Karpas-422 (cell line): ENCODE measurements around the gene WNT7B. TPM values are rescaled to one million over a fixed set of nuclear protein-coding genes. Genes with fewer than 3 reads are reported as not detected.

Source experiments
- DNase-seq: peaks from one replicate; pipeline ENCODE4 v3.0.0-alpha.2; 2015
- H2AFZ ChIP-seq: fragments of 200-600 bp; sonication (generic); 2 replicates; pipeline ENCODE4 v1.6.1; 2014; ENCODE audit warnings: antibody characterized with exemption, low read length, mixed read lengths
- H3K27ac ChIP-seq: fragments of 200-600 bp; sonication (generic); 2 replicates; pipeline ENCODE4 v1.5.1; 2014; ENCODE audit warnings: mild to moderate bottlenecking, low read length, moderate library complexity
- H3K27me3 ChIP-seq: fragments of 200-600 bp; sonication (generic); 2 replicates; pipeline ENCODE4 v1.6.1; 2014; ENCODE audit warnings: low read length, mixed read lengths
- H3K36me3 ChIP-seq: fragments of 200-600 bp; sonication (generic); 2 replicates; pipeline ENCODE4 v1.6.1; 2014; ENCODE audit warnings: low read length, mixed read lengths; ENCODE audit not compliant: insufficient read depth
- H3K4me1 ChIP-seq: fragments of 200-600 bp; sonication (generic); 2 replicates; pipeline ENCODE4 v1.6.1; 2014; ENCODE audit warnings: mild to moderate bottlenecking, low read length, mixed read lengths
- H3K4me2 ChIP-seq: fragments of 200-600 bp; sonication (generic); 2 replicates; pipeline ENCODE4 v1.6.1; 2014; ENCODE audit warnings: low read length, low read depth, mild to moderate bottlenecking; ENCODE audit not compliant: poor library complexity, severe bottlenecking
- H3K4me3 ChIP-seq: fragments of 200-600 bp; sonication (generic); 2 replicates; pipeline ENCODE4 v1.5.1; 2014; ENCODE audit warnings: mild to moderate bottlenecking, antibody characterized with exemption, low read length, mixed read lengths
- H3K79me2 ChIP-seq: fragments of 200-600 bp; sonication (generic); 2 replicates; pipeline ENCODE4 v1.6.1; 2014; ENCODE audit warnings: mild to moderate bottlenecking, low read length, mixed read lengths
- H3K9ac ChIP-seq: fragments of 200-600 bp; sonication (generic); 2 replicates; pipeline ENCODE4 v1.6.0; 2014; ENCODE audit warnings: low read length
- H3K9me2 ChIP-seq: fragments of 200-600 bp; sonication (generic), shearing (Covaris generic); replicated peaks from 2 replicates; pipeline ENCODE4 v1.6.0; 2014; ENCODE audit warnings: mild to moderate bottlenecking, low read length, moderate library complexity; ENCODE audit not compliant: insufficient read depth
- H3K9me3 ChIP-seq: fragments of 300-700, 200-600 bp; sonication (generic); 2 replicates; pipeline ENCODE4 v1.6.1; 2014; ENCODE audit warnings: low read length, mixed read lengths
- H4K20me1 ChIP-seq: fragments of 200-600 bp; sonication (generic); 2 replicates; pipeline ENCODE4 v1.6.1; 2014; ENCODE audit warnings: mild to moderate bottlenecking, antibody characterized with exemption, low read length, low read depth; ENCODE audit not compliant: insufficient read depth
- total RNA-seq: library from RNA; depleted of rRNA; stranded (reverse); fragments of >200 nt; shearing (Covaris generic); gene quantifications from 2 replicates; pipeline ENCODE4 v1.2.3, GENCODE V29; 2014; ENCODE audit warnings: low replicate concordance

WNT7B gene
- total RNA-seq, 1 experiment from 2014 or later: not detected

DNA sequence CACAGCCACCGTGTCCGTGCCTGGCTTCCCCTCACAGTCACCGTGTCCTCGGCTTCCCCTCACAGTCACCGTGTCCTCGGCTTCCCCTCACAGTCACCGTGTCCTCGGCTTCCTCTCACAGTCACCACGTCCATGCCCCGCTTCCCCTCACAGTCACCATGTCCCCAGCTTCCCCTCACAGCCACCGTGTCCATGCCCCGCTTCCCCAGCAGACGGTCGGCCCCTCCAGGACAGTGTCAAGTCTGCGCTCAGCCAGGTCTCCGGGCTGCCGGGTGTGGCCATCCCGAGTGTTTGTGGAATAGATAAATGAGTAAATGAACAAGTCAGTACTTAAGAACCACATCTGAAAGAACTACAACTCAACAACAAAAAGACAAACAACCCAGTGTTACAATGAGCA, 23.8 kb downstream of the WNT7B start:
- no peak overlapping the region for H3K4me2 ChIP-seq
- H3K9me2 ChIP-seq: no peaks in the 10 kb centered on the region
- H3K36me3 ChIP-seq: no peaks in the 10 kb centered on the region
- no peak overlapping the region for H3K27ac ChIP-seq
- peaks cover 8% of the 10 kb centered on the region for H3K4me1 ChIP-seq
- peaks cover 8% of the 10 kb centered on the region; the same call in 1 of the 2 replicates for H4K20me1 ChIP-seq
- H2AFZ ChIP-seq: no peak overlapping the region
- H3K9ac ChIP-seq: no peak overlapping the region
- H3K79me2 ChIP-seq: no peaks in the 10 kb centered on the region
- no peak overlapping the region for H3K4me3 ChIP-seq
- no peaks in the 10 kb centered on the region for H3K9me3 ChIP-seq
- no peak for DNase-seq
- no peaks in the 10 kb centered on the region for H3K27me3 ChIP-seq

DNA sequence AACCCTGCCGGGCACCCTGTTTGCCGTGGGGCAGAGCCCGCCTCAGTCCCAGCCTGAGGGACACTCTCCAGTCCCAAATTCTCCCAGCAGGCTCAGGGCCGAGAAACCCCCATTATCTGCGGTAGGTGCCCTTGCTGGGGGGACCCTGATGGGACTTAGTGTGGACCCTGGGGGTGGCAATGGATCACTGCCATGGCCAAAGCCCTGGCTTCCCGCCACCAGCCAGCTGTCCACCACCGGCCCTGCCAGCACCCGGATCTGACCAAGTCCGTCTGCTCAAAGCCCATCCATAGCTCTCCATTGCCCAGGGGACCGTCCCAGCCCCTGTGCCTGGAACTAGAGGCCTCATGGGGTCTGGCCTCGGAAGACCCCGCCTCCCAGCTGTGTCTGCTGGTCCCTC, 24.4 kb downstream of the WNT7B start:
- Histone ChIP-seq H3K79me2 (no peaks in the 10 kb centered on the region), H3K9me3 (no peaks in the 10 kb centered on the region), H2AFZ (no peak overlapping the region), H3K4me2 (no peak overlapping the region), H3K9me2 (no peaks in the 10 kb centered on the region), H3K27me3 (no peaks in the 10 kb centered on the region), H3K27ac (no peak overlapping the region), H3K4me3 (no peak overlapping the region), H3K36me3 (no peaks in the 10 kb centered on the region), H4K20me1 (peaks cover 12% of the 10 kb centered on the region; the same call in 1 of the 2 replicates), H3K4me1 (peaks cover 15% of the 10 kb centered on the region), H3K9ac (no peak overlapping the region)
- no peak for DNase-seq

DNA sequence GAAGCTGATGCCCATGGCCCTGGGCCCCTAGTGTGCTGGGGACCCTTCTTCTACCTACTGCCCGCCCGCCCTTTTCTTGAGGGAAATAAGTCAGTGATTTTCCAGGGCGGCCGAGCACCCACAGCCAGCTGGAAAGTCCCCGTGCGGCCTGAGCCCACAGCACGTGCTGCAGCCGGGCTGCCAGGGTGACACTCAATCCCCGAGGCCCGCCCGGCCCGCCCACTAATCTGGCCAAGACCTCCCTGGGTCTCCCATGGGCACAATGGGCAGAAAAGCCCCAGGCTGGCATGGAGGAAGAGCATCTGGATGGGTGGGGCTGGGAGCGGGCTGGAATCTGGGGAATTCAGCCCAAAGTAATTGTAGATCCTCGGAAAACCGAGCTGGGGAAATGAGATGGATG, 24.8 kb downstream of the WNT7B start:
- H3K4me2 ChIP-seq: no peak overlapping the region

DNA sequence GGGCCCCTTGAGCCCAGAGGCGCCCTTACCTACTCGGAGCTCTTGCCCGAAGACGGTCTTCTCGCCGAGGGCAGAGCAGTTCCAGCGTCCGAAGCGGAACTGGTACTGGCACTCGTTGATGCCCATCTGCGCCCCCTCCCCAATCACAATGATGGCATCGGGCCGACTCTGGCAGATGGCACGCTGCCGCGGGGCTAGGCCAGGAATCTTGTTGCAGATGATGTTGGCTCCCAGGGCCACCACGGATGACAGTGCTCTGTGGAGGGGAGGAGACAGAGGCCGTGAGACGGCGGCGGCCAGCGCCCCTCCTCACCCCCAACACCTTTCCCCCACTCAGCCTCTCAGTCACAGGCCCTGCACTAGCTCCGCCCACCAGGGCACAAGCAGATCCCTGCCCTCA, 27.1 kb downstream of the WNT7B start:
- Histone ChIP-seq H3K27ac (no peak overlapping the region), H3K4me3 (no peak overlapping the region), H3K4me2 (no peak overlapping the region), H3K9ac (no peak overlapping the region), H3K9me2 (no peaks in the 10 kb centered on the region), H3K4me1 (peaks cover 23% of the 10 kb centered on the region), H3K27me3 (no peaks in the 10 kb centered on the region; the same call in 1 of the 2 replicates), H2AFZ (no peak overlapping the region), H3K79me2 (no peaks in the 10 kb centered on the region), H4K20me1 (peaks cover 19% of the 10 kb centered on the region; the same call in 1 of the 2 replicates), H3K9me3 (no peaks in the 10 kb centered on the region), H3K36me3 (no peaks in the 10 kb centered on the region)
- no peak for DNase-seq

More for the DNA sequence above, 24.8 kb downstream of the WNT7B start:
- Histone ChIP-seq H3K9ac (no peak overlapping the region), H3K9me2 (no peaks in the 10 kb centered on the region), H3K9me3 (no peaks in the 10 kb centered on the region), H3K27me3 (no peaks in the 10 kb centered on the region), H4K20me1 (peaks cover 14% of the 10 kb centered on the region; the same call in 1 of the 2 replicates), H3K4me1 (peaks cover 19% of the 10 kb centered on the region), H2AFZ (no peak overlapping the region), H3K36me3 (no peaks in the 10 kb centered on the region), H3K4me3 (no peak overlapping the region), H3K79me2 (no peaks in the 10 kb centered on the region), H3K27ac (no peak overlapping the region)
- DNase-seq: no peak

DNA sequence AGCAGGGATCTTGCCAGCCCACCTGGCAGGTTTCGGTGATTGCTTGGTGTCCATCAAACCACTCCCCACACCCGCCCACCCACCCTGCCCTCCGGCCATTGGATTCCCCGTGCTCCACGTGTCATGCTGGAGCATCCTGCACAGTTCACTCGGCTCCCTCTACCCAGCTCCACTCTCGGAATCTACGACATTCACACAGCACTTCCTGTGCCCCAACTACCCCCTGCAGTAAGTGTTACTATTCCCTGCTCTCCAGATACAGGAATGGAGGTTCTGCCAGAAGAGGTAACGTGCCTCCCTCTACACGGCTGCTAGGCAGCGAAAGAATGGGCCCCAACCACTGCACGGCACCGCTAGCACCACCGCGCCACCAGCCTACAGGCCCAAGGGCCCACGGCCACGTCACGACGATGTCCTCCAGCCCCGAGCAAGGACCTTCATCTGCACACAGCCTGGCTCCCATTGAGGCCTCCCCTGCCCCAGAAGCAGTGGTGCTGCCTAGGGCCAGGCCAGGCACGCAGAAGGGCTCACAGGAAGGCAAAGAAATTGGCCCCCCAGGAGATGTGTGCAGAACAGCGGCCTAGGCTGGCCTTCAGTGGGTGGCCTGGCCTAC, 27.6 kb downstream of the WNT7B start:
- no peaks in the 10 kb centered on the region; the same call in 1 of the 2 replicates for H3K27me3 ChIP-seq
- H3K9me3 ChIP-seq: no peaks in the 10 kb centered on the region
- no peak overlapping the region for H3K4me3 ChIP-seq
- H3K4me2 ChIP-seq: no peak overlapping the region
- H3K36me3 ChIP-seq: no peaks in the 10 kb centered on the region
- no peak overlapping the region for H3K27ac ChIP-seq
- no peaks in the 10 kb centered on the region for H3K9me2 ChIP-seq
- peaks cover 19% of the 10 kb centered on the region; the same call in 1 of the 2 replicates for H4K20me1 ChIP-seq
- no peak overlapping the region for H3K9ac ChIP-seq
- no peaks in the 10 kb centered on the region for H3K79me2 ChIP-seq
- DNase-seq: no peak
- no peak overlapping the region for H2AFZ ChIP-seq
- peaks cover 23% of the 10 kb centered on the region for H3K4me1 ChIP-seq

DNA sequence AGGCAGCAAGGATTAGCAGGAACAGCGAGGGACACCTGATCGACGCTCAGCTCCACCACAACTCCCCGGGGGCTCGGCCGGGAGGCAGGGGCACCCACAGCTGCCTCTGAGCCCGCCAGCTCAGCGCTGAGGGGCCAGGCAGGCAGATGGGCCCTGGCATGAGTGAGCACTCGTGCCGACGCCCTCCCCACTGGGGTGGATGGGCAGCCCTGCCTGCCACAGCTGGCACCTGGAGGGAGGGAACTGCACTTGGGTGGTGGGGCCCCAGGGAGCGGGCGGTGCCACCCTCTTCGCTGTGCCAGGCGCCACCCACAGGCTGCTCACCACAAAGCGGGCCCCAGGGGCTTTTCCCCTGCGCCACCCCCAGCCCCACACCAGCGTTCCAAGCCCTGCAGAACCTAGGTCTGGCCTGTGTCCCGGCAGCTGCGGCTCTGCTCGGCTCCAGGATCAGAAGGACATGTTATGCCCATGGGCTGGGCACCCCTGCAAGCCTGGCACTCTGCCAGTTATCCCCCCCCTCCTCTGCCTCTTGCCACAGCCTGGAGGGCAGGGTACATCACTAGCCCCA, 28.8 kb downstream of the WNT7B start:
- no peak overlapping the region; the same call in 1 of the 2 replicates for H3K9ac ChIP-seq
- DNase-seq: peak; percentile 78
- no peaks in the 10 kb centered on the region for H3K79me2 ChIP-seq
- H3K36me3 ChIP-seq: no peaks in the 10 kb centered on the region
- H4K20me1 ChIP-seq: peaks cover 19% of the 10 kb centered on the region; the same call in 1 of the 2 replicates
- H3K4me2 ChIP-seq: peak overlapping the region; percentile 65
- no peak overlapping the region for H2AFZ ChIP-seq
- H3K27me3 ChIP-seq: no peaks in the 10 kb centered on the region; the same call in 1 of the 2 replicates
- H3K9me2 ChIP-seq: no peaks in the 10 kb centered on the region
- no peaks in the 10 kb centered on the region for H3K9me3 ChIP-seq
- H3K4me1 ChIP-seq: peaks cover 23% of the 10 kb centered on the region
- H3K4me3 ChIP-seq: no peak overlapping the region; the same call in 1 of the 2 replicates
- H3K27ac ChIP-seq: no peak overlapping the region

DNA sequence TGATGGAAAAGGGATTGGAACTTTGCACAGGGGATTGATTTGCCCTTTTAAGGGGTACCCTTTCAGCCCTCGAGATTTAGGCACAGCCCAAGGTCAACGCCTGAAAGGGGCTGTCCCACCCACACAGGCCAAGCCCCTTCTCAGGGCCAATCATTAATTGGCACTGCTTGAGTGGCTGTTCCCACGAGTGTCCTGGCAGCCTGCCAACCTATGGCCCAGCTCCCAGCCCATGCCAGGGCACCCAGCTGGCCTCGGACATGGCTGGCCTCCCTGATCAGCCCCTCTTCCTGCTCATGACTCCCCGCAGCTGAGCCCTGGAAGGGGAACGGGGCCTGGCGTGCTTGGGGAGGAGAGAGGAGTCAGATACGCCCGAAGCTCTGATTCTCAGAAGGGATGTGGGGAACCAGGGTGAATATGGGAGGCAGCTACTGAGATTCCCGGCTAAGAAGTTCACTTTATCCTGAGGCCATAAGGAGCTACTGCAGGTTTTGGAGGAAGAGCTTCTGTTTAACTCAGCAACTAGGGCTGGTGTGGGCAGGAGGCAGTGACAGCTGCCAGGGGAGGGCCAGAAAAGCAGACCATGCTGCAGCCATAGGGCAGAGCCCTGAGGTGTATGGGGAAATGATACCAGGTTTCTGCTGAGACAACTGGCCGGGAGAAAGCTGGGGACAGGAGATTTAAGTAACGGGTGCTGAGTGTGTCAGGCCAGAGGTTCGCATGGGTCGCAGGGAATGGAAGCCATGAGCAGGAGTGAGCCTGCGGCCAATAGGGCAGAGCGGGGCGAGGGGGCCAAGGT, 30.0 kb downstream of the WNT7B start:
- no peak overlapping the region for H2AFZ ChIP-seq
- H3K79me2 ChIP-seq: no peaks in the 10 kb centered on the region
- peaks cover 23% of the 10 kb centered on the region for H3K4me1 ChIP-seq
- no peak overlapping the region for H3K27ac ChIP-seq
- H3K36me3 ChIP-seq: no peaks in the 10 kb centered on the region
- H3K9ac ChIP-seq: no peak overlapping the region
- no peaks in the 10 kb centered on the region; the same call in 1 of the 2 replicates for H3K27me3 ChIP-seq
- DNase-seq: peak; percentile 59
- no peaks in the 10 kb centered on the region for H3K9me2 ChIP-seq
- no peak overlapping the region for H3K4me2 ChIP-seq
- H3K4me3 ChIP-seq: no peak overlapping the region
- peaks cover 19% of the 10 kb centered on the region; the same call in 1 of the 2 replicates for H4K20me1 ChIP-seq
- H3K9me3 ChIP-seq: no peaks in the 10 kb centered on the region

DNA sequence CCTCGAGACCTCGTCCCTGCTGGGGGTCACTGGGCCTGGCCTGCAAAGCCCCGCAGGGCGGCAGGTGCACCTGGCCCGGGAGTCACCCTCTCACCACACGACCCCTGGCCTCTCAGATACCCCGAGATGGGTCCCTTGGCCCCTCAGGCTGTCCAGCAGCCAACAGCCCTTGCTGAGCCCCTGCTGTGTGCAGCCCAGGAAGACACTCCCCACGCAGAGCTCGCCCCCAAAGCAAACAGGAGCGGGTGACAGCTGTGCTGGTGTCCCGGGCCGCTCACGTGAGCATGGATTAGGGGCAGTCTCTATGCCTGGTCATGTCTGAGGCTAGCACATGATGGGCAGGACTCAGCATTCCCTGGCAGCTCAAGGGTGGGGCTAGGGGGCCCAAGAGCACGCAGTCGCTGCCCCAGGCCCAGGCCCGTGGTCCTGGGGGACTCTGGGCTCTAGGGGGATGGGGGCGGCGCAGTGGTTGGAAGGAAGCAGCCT, 31.3 kb downstream of the WNT7B start:
- H4K20me1 ChIP-seq: peaks cover 19% of the 10 kb centered on the region; the same call in 1 of the 2 replicates
- no peak overlapping the region for H3K27ac ChIP-seq
- no peak overlapping the region for H3K4me3 ChIP-seq
- no peaks in the 10 kb centered on the region for H3K36me3 ChIP-seq
- H3K4me2 ChIP-seq: no peak overlapping the region
- H3K9ac ChIP-seq: no peak overlapping the region
- no peaks in the 10 kb centered on the region for H3K9me2 ChIP-seq
- no peak for DNase-seq
- H3K27me3 ChIP-seq: no peaks in the 10 kb centered on the region; the same call in 1 of the 2 replicates
- no peak overlapping the region for H2AFZ ChIP-seq
- no peaks in the 10 kb centered on the region for H3K79me2 ChIP-seq
- peaks cover 23% of the 10 kb centered on the region for H3K4me1 ChIP-seq
- H3K9me3 ChIP-seq: no peaks in the 10 kb centered on the region
